ENCODE results near the gene FGF1.

The FGF1 gene

DNA sequence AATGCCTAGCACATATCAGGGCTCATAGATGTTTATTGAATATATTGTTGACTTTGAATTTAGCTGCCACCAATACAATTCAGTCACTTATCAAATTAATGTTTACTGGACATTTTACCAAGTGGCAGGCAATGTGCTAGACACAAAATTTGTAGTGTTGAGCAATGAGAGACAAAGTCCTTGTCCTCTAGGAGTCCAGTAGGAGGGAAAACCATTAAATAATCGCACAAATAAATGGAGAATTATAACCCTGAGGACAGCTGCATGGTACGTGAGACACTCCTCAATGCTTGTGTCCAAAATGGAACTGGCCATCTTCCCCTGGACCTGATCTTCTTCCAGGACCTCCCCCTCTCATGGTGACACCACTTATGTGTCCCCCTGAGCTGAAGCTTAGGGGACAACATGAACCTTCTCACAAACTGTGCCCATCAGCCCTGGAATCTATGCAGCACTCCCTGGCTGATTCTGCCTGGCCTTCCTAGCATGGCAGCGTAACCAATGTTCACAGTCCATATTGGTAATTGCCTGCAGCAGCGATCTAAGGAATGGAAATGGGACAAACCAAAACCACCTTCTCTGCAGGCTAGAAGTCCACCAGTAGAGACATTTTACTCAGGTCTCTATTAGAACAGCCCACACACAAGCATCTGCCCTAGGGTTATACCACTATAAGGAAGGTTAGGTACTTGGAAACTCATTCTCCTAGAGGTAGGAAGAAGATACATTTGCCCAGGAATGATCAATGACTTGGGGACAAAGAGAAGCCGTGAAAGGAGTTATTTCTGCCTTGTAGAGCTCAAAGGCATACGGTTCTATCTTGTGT, 75.5 kb downstream of the FGF1 start:
- DNase-seq (ENCODE audit: low spot score) = no peak

- DNase-seq (ENCODE audit: low spot score) = no peak
Measured at GRCh38 chr5:142609142-142609541, 76.7 kb downstream of the FGF1 start.

DNA sequence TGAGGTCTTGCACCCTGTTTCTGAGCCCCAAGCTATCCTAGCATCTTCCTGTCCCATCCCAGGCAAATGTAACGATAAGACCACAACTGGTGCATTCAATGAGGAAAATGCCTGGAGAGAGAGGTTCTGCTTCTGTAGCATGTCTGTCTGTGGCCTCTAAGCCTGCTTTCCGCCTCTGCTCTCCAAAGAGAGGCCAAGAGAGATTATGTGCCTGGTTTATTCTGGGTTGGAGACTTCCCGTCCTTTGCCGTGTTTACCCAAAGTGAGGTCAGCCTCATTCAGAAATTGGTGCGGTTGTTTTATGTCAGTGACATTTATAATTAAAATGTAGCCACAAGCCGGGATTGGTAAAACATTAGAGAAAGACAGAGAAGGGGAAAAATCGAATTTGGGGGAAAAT, 77.8 kb downstream of the FGF1 start:
- no peak for DNase-seq (ENCODE audit: low spot score)

GRCh38 chr5:142605611-142606010, 80.3 kb downstream of the FGF1 start:
- DNase-seq (ENCODE audit: low spot score) = no peak

DNA sequence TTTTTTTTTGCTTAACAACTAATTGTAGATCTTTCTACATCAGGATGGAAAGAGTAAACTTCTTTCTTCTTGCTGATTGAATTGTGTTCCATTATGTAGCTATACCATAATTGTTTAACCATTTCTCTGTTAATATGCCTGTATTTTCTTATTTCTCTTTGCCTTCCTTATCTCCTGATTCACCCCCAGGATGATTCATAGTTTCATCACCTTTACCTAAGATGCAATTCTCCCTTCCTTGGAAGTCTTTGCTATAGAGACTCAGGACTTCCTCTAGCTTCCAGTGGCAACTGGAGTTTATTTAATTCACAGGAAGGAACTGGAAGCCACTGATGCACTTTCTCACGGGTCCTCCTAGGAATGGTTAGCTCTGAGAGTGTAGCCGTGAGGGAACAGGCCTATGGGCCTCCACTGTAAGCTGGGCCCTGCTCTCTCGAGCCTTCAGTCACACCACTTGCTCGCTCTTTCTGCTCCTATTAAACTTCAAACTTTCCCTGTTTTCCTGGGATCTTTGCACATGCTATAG, 83.1 kb downstream of the FGF1 start:
- DNase-seq (ENCODE audit: low spot score) = no peak

DNA sequence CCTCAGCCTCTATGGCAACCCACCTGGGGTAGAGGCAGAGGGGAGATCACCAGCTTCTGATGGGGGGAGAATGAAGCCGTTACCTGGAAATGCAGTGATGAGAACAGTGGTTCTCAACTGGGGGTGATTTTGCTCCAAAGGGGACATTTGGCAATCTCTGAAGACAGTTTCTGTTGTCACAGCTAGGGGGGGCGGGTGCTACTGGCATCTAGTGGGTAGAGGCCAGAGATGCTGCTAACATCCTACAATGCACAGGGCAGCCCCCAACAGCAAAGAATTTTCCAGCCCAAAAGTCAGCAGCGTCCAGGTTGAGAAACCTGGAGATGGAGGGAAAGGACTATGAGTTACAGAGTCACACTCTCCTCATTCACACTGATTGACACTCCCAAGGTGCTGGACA, 84.5 kb downstream of the FGF1 start:
- no peak for DNase-seq (ENCODE audit: low spot score)

DNA sequence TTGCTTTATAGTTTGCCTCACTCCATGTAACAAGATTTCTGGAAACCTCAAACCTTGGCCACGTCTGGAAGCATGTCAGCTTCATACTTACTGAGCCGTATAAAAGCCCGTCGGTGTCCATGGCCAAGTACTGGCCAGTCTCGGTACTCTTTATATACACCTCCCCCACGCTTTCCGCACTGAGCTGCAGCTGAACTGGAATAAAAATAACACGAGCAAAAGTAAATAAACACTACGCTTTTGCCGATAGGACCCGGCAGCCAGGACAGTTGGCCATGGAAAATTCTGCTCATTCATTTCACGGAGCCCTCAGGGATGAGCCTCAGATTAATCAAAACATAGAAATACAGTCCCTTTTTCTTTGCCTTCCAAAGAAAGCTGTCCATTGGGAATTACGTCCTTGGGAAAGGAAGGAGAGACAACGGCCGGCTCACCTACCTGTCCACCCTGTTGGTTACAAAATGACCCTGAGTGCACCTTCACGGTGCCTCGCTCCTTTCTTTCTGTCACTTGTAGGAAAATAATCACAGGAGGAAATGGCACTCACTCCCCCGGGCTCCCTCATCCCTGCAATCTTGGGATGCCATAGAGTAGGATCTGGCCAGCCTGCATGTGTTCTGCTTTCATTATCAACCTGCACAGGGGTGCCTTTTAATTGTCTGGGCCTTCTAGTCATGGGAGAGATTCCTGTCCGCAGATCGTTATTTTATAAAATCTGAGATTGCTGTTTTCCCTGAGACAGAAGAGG, 85.1 kb downstream of the FGF1 start:
- DNase-seq (ENCODE audit: low spot score) = no peak

DNA sequence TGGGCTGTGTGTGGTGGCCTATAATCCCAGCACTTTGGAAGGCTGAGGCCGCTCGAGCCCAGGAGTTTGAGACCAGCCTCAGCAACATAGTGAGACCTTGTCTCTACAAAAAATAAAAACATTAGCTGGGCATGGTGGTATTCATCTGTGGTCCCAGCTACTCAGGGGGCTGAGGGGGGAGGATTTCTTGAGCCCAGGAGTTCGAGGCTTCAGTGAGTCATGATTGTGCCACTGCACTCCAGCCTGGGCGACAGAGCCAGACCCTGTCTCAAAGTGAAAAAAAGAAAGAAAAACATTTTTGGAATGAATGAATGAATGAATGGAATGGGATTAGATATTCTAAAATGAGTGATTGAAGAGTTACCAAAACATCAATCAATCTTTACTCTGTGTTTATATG, 85.8 kb downstream of the FGF1 start:
- no peak for DNase-seq (ENCODE audit: low spot score)

GRCh38 chr5:142598338-142598700, 87.6 kb downstream of the FGF1 start:
- no peak for DNase-seq (ENCODE audit: low spot score)

DNA sequence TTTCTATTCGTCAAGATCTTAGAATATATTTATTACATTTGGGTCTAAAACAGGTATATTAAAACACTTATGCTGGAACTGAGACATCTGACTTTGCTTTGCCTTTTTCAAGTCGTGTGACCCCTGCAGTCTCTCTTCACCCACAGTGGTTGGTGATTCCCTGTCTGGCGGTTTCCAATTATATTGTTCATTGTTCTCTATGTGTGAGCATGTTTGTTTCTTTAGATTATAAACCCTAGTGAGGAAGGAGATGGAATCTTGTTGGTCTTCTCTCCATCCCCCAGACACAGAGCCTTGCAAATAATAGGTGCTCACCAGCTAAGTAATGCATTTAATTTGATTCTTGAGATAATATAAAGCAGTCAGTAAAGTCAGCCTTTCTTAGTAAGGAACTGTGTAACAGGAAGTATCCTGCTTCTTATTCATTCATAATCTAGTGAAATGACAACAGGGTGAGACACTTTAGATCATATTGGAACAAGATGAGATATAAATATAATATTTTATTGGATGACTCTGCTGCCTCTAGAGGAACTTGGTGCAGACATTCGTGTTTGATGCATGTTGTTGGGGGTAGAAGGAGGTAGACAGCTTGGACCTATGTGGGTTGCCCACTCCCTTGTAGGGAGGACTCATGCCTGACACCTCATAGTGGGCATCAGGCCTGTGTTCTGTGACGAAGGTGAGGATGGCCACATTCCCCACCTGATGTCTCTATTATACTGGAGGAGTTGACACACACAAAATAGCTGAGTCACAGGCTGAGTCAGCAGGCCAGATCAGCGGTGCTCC, 88.1 kb downstream of the FGF1 start:
- DNase-seq (ENCODE audit: low spot score) = no peak

DNA sequence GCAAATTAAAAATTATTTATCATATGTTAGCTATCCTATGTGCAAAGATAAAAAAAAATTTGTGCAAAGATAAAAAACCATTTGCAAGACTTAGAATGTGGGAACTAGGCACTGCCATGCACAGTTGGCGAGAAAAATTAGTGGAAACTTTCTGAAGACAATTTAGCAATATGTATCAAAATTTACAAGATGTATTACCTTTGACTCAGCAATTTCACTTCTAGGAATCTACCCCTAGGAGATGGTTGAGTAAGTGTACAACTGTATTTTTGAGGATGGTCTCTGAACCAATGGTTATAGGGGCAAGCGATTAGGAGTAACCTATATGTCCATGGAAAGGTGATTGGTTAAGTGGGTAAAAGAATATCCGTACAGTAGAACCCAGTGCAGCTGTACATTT, 88.9 kb downstream of the FGF1 start:
- no peak for DNase-seq (ENCODE audit: low spot score)

DNA sequence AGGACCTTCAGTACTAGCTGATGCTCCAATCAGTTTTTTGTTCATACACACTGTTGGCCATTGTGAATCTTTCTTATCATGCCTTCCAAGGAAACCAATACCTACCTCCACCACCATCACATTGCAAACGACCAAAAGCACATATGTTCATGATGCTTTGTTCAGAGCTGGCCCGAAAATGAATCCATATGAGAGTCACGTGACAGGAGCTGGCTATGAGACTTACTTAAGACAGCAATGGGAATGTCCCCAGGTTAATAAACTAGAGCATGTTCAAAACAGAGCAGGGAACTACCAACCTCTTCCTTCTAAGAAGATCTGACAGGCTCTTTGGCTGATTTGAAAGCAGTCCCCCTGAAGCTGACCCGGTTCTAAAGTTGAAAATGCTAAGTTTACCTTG, 93.5 kb downstream of the FGF1 start:
- DNase-seq (ENCODE audit: low spot score) = no peak

GRCh38 chr5:142590451-142591231, 95.2 kb downstream of the FGF1 start:
- DNase-seq (ENCODE audit: low spot score) = no peak

GRCh38 chr5:142589720-142590119, 96.2 kb downstream of the FGF1 start:
- no peak for DNase-seq (ENCODE audit: low spot score)

GRCh38 chr5:142587354-142587965, 98.4 kb downstream of the FGF1 start:
- DNase-seq (ENCODE audit: low spot score) = peak; percentile 14

DNA sequence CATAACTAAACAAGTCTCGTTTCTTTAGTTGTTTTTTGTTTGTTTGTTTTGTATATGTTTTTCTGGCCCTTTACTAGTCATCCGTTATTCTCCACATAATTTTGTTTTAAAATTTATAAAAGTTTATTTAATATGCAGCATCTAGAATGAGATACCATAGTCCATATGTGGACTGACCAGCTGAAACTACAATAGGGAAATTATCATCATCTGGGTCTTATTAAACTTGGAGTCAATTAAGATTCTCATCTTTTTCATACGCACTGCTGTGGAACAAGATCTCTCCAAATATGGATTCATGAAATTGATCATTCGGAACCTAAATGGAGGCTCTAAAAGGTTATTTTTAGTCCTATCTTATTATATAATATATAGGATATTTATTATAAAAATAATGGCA, 99.3 kb downstream of the FGF1 start:
- DNase-seq (ENCODE audit: low spot score) = no peak

DNA sequence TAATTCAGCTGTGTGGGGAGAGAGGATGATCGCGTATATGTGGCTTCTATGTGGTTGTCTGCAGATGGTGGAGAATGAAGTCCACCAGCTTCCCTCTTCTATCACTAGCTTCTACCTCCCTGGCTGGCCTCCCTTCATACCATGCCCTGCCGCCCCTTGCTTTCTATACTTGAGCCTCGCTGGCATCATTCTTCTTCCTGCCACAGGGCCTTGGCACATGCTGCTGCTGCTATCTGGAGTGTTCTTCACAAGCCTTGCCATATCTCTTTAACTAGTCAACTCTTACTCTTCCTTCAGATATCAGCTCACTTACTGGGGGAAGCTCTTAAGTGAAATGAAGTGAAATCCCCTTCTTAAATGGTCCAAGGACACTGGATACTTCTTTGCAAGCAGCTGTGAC, 100.4 kb downstream of the FGF1 start:
- no peak for DNase-seq (ENCODE audit: low spot score)

GRCh38 chr5:142584891-142585290, 101.0 kb downstream of the FGF1 start:
- no peak for DNase-seq (ENCODE audit: low spot score)

DNA sequence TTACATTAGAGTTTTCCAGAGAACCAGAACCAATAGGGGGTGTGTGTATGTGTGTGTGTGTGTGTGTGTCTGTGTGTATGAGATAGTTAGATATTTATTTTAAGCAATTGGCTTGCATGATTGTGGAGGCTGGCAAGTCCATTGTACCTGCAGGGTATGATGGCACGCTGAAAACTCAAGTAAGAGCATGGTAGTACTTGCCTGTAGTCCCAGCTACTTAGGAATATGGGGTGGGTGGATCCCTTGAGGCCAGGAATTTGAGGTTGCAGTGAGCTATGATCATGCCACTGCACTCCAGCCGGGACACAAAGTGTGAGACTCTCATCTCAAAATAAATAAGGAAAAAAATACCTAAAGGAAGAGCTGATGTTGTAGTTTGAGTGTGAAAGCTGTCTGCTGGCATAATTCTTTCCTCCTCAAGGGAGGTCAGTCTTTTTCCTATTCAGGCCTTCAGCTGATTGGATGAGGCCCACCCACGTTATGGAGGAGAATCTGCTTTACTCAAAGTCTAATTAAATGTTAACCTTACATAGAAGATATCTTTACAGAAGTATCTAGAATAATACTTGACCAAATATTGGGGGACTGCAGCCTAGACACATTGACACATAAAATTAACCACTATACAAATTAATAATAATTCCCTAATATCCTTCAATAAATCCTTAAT, 107.6 kb downstream of the FGF1 start:
- no peak for DNase-seq (ENCODE audit: low spot score)

DNA sequence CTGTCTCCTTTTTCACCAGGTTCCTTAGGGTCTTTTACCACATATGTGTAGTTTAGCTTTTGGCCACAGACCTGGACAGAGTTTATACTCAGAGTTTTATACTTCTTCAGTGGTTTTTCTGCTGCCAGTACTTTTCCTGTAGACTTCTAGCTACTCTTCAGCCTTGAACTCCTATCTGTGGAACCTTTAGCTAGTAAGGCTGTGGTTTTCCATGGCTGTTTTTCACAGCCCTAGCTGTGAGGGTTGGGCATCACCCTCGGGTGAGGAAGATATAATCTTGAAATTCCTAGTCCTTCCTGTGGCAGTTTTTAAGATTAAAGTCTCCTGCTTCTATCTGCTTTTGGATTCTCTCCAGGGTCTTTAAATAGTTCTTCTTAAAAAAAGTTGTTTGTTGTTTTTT, 109.1 kb downstream of the FGF1 start:
- no peak for DNase-seq (ENCODE audit: low spot score)

DNA sequence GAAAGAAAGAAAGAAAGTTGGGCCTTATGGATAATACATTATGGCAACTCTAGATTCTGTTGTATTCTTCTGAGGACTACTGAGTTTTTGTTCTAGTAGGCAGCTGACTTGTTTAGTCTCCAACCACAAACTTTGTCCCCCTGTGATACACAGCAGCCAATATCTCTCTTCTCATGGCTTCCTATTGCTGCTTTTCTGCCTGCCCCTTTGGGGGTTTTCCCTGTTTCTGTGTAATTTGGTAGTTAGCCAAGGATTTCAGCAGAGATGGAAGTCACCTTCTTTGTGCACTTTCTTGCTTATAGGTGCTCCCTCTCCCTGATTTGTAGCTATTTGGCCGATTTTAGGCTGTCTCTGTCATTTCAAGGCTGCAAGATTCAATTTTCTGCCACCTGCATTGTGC, 109.6 kb downstream of the FGF1 start:
- DNase-seq (ENCODE audit: low spot score) = no peak
